HEK293 (cell line): Measurements from ENCODE around the gene RHOBTB3.

Source experiments
- SALL2 ChIP-seq: fragments of 450-650 bp; formaldehyde crosslinking; IDR thresholded peaks from 2 replicates; pipeline ENCODE4 v1.5.0; 2017; ENCODE audit warnings: missing biosample characterization, mild to moderate bottlenecking, missing genetic modification characterization, borderline replicate concordance
- TF ChIP-seq, protein P1 (sequence below): fragments of 450-650 bp; formaldehyde crosslinking; IDR thresholded peaks from 2 replicates; pipeline ENCODE4 v1.5.1; 2016; ENCODE audit warnings: missing biosample characterization, missing genetic modification characterization
- TF ChIP-seq, protein P2 (sequence below): fragments of 450-650 bp; formaldehyde crosslinking; IDR thresholded peaks from 2 replicates; pipeline ENCODE4 v1.5.1; 2016; ENCODE audit warnings: missing biosample characterization, missing genetic modification characterization

DNA sequence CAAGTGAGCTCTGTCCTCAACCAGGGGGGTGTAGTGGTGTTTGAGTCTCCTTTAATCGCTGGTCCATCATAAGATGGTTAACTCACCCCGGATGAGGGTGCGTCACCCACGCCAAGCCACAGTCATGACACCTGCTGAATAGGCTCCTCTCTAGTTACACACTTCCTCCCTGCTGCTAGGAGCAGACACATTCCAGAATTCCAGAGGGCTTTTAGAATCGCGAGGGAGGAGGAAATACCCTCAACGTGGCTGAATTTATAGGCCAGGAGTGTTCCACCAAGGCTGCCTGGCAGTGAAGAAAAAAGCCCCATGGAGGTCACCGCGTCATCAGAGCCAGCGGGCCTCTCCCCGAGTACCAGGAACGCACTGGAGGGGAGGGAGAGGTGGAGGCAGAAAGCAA, 86.3 kb downstream of the RHOBTB3 start:
- TF ChIP-seq, protein P1, sequence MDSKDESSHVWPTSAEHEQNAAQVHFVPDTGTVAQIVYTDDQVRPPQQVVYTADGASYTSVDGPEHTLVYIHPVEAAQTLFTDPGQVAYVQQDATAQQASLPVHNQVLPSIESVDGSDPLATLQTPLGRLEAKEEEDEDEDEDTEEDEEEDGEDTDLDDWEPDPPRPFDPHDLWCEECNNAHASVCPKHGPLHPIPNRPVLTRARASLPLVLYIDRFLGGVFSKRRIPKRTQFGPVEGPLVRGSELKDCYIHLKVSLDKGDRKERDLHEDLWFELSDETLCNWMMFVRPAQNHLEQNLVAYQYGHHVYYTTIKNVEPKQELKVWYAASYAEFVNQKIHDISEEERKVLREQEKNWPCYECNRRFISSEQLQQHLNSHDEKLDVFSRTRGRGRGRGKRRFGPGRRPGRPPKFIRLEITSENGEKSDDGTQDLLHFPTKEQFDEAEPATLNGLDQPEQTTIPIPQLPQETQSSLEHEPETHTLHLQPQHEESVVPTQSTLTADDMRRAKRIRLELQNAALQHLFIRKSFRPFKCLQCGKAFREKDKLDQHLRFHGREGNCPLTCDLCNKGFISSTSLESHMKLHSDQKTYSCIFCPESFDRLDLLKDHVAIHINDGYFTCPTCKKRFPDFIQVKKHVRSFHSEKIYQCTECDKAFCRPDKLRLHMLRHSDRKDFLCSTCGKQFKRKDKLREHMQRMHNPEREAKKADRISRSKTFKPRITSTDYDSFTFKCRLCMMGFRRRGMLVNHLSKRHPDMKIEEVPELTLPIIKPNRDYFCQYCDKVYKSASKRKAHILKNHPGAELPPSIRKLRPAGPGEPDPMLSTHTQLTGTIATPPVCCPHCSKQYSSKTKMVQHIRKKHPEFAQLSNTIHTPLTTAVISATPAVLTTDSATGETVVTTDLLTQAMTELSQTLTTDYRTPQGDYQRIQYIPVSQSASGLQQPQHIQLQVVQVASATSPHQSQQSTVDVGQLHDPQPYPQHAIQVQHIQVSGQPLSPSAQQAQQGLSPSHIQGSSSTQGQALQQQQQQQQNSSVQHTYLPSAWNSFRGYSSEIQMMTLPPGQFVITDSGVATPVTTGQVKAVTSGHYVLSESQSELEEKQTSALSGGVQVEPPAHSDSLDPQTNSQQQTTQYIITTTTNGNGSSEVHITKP (tag by site-specific recombination) = no peak
- no peak for TF ChIP-seq SALL2 (tag by site-specific recombination)
- TF ChIP-seq, protein P2, sequence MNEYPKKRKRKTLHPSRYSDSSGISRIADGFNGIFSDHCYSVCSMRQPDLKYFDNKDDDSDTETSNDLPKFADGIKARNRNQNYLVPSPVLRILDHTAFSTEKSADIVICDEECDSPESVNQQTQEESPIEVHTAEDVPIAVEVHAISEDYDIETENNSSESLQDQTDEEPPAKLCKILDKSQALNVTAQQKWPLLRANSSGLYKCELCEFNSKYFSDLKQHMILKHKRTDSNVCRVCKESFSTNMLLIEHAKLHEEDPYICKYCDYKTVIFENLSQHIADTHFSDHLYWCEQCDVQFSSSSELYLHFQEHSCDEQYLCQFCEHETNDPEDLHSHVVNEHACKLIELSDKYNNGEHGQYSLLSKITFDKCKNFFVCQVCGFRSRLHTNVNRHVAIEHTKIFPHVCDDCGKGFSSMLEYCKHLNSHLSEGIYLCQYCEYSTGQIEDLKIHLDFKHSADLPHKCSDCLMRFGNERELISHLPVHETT (tag by site-specific recombination) = no peak
